Measurements from ENCODE around the gene SMARCD3. TPM values are rescaled to one million over a fixed set of nuclear protein-coding genes. Genes with fewer than 3 reads are reported as not detected.

Gene SMARCD3
- total and polyA plus RNA-seq, 7 donors, result 4.2 to 63.1 (median 38.8) TPM

DNA sequence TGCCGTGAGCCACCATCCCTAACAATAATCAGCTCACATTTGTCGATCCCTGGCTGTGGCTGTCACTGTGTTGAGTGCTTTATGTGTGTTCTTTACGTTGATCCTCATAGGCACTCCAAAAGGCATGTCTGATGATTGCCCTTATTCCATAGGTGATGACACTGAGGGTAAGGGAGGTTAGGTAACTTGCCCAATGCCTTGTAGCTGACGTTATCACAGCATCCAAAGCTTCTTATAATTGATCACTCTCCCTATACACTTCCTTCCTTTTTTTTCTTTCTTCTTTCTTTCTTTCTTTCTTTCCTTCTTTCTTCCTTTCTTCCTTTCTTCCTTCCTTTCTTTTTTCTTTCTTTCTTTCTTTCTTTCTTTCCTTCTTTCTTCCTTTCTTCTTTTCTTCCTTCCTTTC lies 41.9 kb upstream of the SMARCD3 start:
- Histone ChIP-seq H3K9me3 (no peaks in the 10 kb centered on the region), H3K36me3 (no peaks in the 10 kb centered on the region), H3K4me1 (peaks cover 0 to 9% (median 0%) of the 10 kb centered on the region in 4 donors), H3K27me3 (no peaks in the 10 kb centered on the region), H3K4me3 (no peak overlapping the region), H3K27ac (no peak overlapping the region)
- 48 to 52% methylated on average over 4 of the region's 4 CpGs for WGBS, 2 donors
- intact Hi-C loops (cut with DNase I), result no loop called here
- no peak for DNase-seq
- TF ChIP-seq, protein P1, sequence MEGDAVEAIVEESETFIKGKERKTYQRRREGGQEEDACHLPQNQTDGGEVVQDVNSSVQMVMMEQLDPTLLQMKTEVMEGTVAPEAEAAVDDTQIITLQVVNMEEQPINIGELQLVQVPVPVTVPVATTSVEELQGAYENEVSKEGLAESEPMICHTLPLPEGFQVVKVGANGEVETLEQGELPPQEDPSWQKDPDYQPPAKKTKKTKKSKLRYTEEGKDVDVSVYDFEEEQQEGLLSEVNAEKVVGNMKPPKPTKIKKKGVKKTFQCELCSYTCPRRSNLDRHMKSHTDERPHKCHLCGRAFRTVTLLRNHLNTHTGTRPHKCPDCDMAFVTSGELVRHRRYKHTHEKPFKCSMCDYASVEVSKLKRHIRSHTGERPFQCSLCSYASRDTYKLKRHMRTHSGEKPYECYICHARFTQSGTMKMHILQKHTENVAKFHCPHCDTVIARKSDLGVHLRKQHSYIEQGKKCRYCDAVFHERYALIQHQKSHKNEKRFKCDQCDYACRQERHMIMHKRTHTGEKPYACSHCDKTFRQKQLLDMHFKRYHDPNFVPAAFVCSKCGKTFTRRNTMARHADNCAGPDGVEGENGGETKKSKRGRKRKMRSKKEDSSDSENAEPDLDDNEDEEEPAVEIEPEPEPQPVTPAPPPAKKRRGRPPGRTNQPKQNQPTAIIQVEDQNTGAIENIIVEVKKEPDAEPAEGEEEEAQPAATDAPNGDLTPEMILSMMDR (IDR thresholded peaks at IDR 0.05), result no peak
- TF ChIP-seq EP300 (IDR thresholded peaks at IDR 0.05) (no peak), POLR2AphosphoS5 (IDR thresholded peaks at IDR 0.05) (no peak), POLR2A (IDR thresholded peaks at IDR 0.05) (no peak)

DNA sequence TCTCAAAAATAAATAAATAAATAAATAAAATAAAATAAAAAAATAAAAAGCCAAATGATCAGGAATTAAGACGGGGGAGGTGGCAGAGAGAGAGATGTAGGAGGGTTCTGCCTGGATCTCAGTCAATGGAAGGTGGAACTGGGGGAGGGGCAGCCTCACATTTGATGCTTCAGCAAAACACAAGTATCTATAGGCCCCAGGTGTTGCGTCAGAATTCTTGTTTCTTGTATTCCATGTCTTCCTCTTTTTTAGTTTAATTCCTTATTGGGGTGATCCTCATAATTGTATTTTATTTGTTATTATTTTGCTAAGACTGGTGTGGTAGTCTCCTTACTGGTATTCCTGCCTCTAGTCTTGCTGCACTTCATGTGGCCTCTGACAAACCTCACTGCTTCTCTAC lies 41.4 kb upstream of the SMARCD3 start:
- Histone ChIP-seq H3K36me3 (no peaks in the 10 kb centered on the region), H3K9me3 (no peaks in the 10 kb centered on the region), H3K27ac (no peak overlapping the region), H3K27me3 (no peaks in the 10 kb centered on the region), H3K4me3 (no peak overlapping the region), H3K4me1 (peaks cover 0 to 9% (median 0%) of the 10 kb centered on the region in 4 donors)
- WGBS, 2 donors, result 79 to 81% methylated on average over 2 of the region's 2 CpGs
- intact Hi-C loops (cut with DNase I), result no loop called here
- TF ChIP-seq POLR2A (IDR thresholded peaks at IDR 0.05) (no peak), EP300 (IDR thresholded peaks at IDR 0.05) (no peak)
- no peak for DNase-seq

GRCh38 chr7:151286148-151286547 lies 37.7 kb upstream of the SMARCD3 start:
- intact Hi-C loops (cut with DNase I), result no loop called here
- 28 to 60% methylated on average over 2 of the region's 2 CpGs for WGBS, 2 donors
- Histone ChIP-seq H3K27ac (no peak overlapping the region), H3K4me3 (no peak overlapping the region), H3K4me1 (peaks cover 0 to 9% (median 0%) of the 10 kb centered on the region in 4 donors), H3K9me3 (no peaks in the 10 kb centered on the region), H3K27me3 (peaks cover 0 to 6% (median 2%) of the 10 kb centered on the region in 3 donors), H3K36me3 (no peaks in the 10 kb centered on the region)
- TF ChIP-seq, protein P1 (IDR thresholded peaks at IDR 0.05), result no peak
- TF ChIP-seq POLR2AphosphoS5 (IDR thresholded peaks at IDR 0.05), result no peak
- no peak for TF ChIP-seq POLR2A (IDR thresholded peaks at IDR 0.05)
- TF ChIP-seq EP300 (IDR thresholded peaks at IDR 0.05), result no peak
- DNase-seq, result no peak

DNA sequence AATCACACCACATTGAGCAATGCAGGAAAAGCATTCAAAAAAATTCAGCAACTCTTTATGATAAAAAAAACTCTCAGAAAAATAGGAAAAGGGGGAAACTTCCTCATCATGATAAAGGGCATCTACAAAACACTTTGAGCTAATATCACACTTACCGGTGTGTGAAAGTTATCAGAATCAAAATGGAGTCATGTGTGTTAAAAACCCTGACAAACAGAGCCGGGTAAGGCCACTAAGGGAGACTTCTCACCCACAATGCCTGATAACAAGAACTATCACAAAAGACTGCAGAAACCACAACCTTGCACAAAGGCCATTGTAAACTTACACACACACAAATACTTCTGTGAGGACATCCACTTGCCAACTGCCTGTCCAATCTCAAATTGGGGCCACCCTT lies 34.8 kb upstream of the SMARCD3 start:
- no peak for DNase-seq
- H3K4me1 ChIP-seq, result peaks cover 0 to 9% (median 0%) of the 10 kb centered on the region in 4 donors
- no peaks in the 10 kb centered on the region for H3K9me3 ChIP-seq
- H3K4me3 ChIP-seq, result no peak overlapping the region
- intact Hi-C loops (cut with DNase I), result no loop called here
- no peak overlapping the region for H3K27ac ChIP-seq
- 87 to 89% methylated on average over 2 of the region's 2 CpGs for WGBS, 2 donors
- no peaks in the 10 kb centered on the region for H3K36me3 ChIP-seq
- peaks cover 0 to 6% (median 2%) of the 10 kb centered on the region in 3 donors for H3K27me3 ChIP-seq
- no peak for TF ChIP-seq EP300 (IDR thresholded peaks at IDR 0.05)
- TF ChIP-seq, protein P1 (IDR thresholded peaks at IDR 0.05), result no peak
- no peak for TF ChIP-seq POLR2AphosphoS5 (IDR thresholded peaks at IDR 0.05)
- no peak for TF ChIP-seq POLR2A (IDR thresholded peaks at IDR 0.05)

- H3K4me1 ChIP-seq, result peaks cover 0 to 15% (median 7%) of the 10 kb centered on the region in 4 donors
- no peak for DNase-seq
- no peaks in the 10 kb centered on the region for H3K9me3 ChIP-seq
- peaks cover 0 to 6% (median 2%) of the 10 kb centered on the region in 3 donors for H3K27me3 ChIP-seq
- WGBS, 2 donors, result 67 to 81% methylated on average over 8 of the region's 8 CpGs
- no peaks in the 10 kb centered on the region for H3K36me3 ChIP-seq
- no peak overlapping the region for H3K4me3 ChIP-seq
- no peak for TF ChIP-seq POLR2A (IDR thresholded peaks at IDR 0.05)
- TF ChIP-seq EP300 (IDR thresholded peaks at IDR 0.05), result no peak
- no peak for TF ChIP-seq POLR2AphosphoS5 (IDR thresholded peaks at IDR 0.05)
- TF ChIP-seq, protein P1 (IDR thresholded peaks at IDR 0.05), result no peak
- no peak overlapping the region for H3K27ac ChIP-seq
- intact Hi-C loops (cut with DNase I), result no loop called here
These were observed 33.6 kb upstream of the SMARCD3 start for GRCh38 chr7:151282111-151282510.
